Mucosa of stomach (tissue), 1 donor: Measurements from ENCODE around the gene GADD45GIP1.
"Not testable (repeated sequence)": the region's sequence is repeated elsewhere in the genome, so short reads cannot be mapped to it uniquely, and the experiment has no call there.

Experiments used
- H3K27me3 ChIP-seq: one replicate; pipeline ENCODE4 v1.7.0; 2013; ENCODE audit warnings: mild to moderate bottlenecking, low read length; ENCODE audit not compliant: control insufficient read depth, insufficient read depth
- H3K36me3 ChIP-seq: one replicate; pipeline ENCODE4 v1.7.0; 2013; ENCODE audit warnings: low read length; ENCODE audit not compliant: control insufficient read depth, insufficient read depth
- H3K4me1 ChIP-seq: one replicate; pipeline ENCODE4 v1.7.0; 2013; ENCODE audit warnings: mild to moderate bottlenecking, low read length; ENCODE audit not compliant: control insufficient read depth, insufficient read depth
- H3K4me3 ChIP-seq: one replicate; pipeline ENCODE4 v1.7.0; 2013; ENCODE audit warnings: low read length
- H3K9ac ChIP-seq: one replicate; pipeline ENCODE4 v1.7.0; 2013; ENCODE audit warnings: mild to moderate bottlenecking, low read length, moderate library complexity
- H3K9me3 ChIP-seq: one replicate; pipeline ENCODE4 v1.7.0; 2013; ENCODE audit warnings: mild to moderate bottlenecking, low read length, moderate library complexity; ENCODE audit not compliant: control insufficient read depth
- donor health status: Pancreatic carcinoma.

The GADD45GIP1 gene

DNA sequence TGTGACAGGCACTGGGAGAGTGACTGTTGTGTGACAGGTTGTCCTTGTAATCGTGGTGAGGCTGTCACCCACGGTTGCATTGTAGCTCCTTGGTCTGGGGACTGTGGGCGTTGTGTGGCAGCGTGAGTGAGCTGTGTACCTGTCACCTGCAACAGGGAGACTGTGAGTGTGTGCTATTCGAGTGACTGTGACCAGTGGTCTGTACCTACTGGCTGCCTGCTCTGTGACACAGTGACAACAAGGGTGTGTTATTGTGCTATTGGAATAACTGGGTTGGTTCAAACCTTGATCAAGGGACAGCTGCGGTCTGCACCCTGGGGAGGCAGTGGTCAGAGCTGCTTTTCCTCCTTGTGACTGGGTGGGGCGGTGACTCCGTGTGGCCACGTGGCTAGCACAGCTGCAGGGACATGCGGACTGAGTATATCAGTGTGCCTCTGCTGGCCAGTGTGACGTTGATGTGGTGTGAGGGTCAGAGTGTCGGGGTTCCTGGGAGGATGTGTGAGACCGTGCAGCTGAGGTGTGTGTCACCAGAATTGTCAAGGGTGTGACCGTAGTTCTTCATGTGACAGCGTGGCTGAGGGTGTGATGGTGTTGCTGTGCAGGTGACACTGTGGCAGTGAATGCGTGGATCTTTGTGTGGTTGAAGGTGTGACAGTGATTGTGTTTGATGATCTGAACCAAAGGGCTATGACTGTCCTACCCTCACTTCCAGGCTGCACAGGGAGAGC, 28.2 kb upstream of the GADD45GIP1 start:
- Histone ChIP-seq H3K27me3 (peaks cover 11% of the 10 kb centered on the region), H3K9me3 (no peaks in the 10 kb centered on the region), H3K9ac (peak overlapping the region; percentile 32), H3K36me3 (no peaks in the 10 kb centered on the region), H3K4me1 (peaks cover 34% of the 10 kb centered on the region), H3K4me3 (no peak overlapping the region)

DNA sequence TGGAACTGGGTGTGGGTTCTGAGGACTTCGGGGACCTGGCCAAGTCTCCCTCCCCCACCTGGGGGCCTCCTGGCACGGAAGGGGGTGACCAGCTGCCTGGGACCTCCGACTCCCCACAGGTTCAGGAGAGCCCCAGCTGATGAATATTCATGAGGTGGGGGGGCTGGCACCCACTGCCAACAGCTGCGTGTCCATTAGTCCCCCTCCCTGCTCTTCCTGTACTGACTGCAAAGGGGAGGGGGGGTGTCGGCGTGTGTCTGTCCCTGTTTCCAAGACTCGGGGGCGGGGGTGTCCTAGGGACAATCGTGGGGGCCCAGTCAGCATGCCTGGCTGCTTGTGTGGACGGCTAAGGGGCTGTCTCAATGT, 27.6 kb upstream of the GADD45GIP1 start:
- Histone ChIP-seq H3K27me3 (peaks cover 11% of the 10 kb centered on the region), H3K4me3 (no peak overlapping the region), H3K4me1 (peaks cover 34% of the 10 kb centered on the region), H3K9ac (peak overlapping the region; percentile 32), H3K36me3 (no peaks in the 10 kb centered on the region), H3K9me3 (no peaks in the 10 kb centered on the region)

- peak overlapping the region; percentile 32 for H3K9ac ChIP-seq
- H3K9me3 ChIP-seq = no peaks in the 10 kb centered on the region
- H3K27me3 ChIP-seq = peaks cover 11% of the 10 kb centered on the region
- H3K4me1 ChIP-seq = peaks cover 34% of the 10 kb centered on the region
- no peak overlapping the region for H3K4me3 ChIP-seq
- no peaks in the 10 kb centered on the region for H3K36me3 ChIP-seq
Measured at GRCh38 chr19:12984143-12984627, 27.2 kb upstream of the GADD45GIP1 start.

GRCh38 chr19:12983542-12984142, 26.6 kb upstream of the GADD45GIP1 start:
- Histone ChIP-seq H3K4me3 (no peak overlapping the region), H3K4me1 (peaks cover 34% of the 10 kb centered on the region), H3K9me3 (no peaks in the 10 kb centered on the region), H3K36me3 (no peaks in the 10 kb centered on the region), H3K9ac (peak overlapping the region; percentile 39), H3K27me3 (peaks cover 11% of the 10 kb centered on the region)

- H3K9ac ChIP-seq = peak overlapping the region; percentile 39
- no peaks in the 10 kb centered on the region for H3K9me3 ChIP-seq
- no peaks in the 10 kb centered on the region for H3K36me3 ChIP-seq
- H3K4me3 ChIP-seq = no peak overlapping the region
- peaks cover 34% of the 10 kb centered on the region for H3K4me1 ChIP-seq
- peaks cover 11% of the 10 kb centered on the region for H3K27me3 ChIP-seq
Measured at GRCh38 chr19:12983091-12983490, 26.1 kb upstream of the GADD45GIP1 start.

- Histone ChIP-seq H3K4me3 (no peak overlapping the region), H3K9me3 (no peaks in the 10 kb centered on the region), H3K27me3 (peaks cover 11% of the 10 kb centered on the region), H3K9ac (no peak overlapping the region), H3K4me1 (peaks cover 34% of the 10 kb centered on the region), H3K36me3 (no peaks in the 10 kb centered on the region)
Measured at GRCh38 chr19:12982648-12983047, 25.6 kb upstream of the GADD45GIP1 start.

- Histone ChIP-seq H3K9ac (no peak overlapping the region), H3K4me1 (peaks cover 22% of the 10 kb centered on the region), H3K4me3 (no peak overlapping the region), H3K36me3 (no peaks in the 10 kb centered on the region), H3K9me3 (no peaks in the 10 kb centered on the region), H3K27me3 (peaks cover 6% of the 10 kb centered on the region)
Measured at GRCh38 chr19:12979974-12980373, 23.0 kb upstream of the GADD45GIP1 start.

- not testable (repeated sequence) for H3K36me3 ChIP-seq, H3K4me1 ChIP-seq, H3K4me3 ChIP-seq, H3K27me3 ChIP-seq, H3K9ac ChIP-seq, H3K9me3 ChIP-seq
Measured at GRCh38 chr19:12976109-12976508, 19.1 kb upstream of the GADD45GIP1 start.

DNA sequence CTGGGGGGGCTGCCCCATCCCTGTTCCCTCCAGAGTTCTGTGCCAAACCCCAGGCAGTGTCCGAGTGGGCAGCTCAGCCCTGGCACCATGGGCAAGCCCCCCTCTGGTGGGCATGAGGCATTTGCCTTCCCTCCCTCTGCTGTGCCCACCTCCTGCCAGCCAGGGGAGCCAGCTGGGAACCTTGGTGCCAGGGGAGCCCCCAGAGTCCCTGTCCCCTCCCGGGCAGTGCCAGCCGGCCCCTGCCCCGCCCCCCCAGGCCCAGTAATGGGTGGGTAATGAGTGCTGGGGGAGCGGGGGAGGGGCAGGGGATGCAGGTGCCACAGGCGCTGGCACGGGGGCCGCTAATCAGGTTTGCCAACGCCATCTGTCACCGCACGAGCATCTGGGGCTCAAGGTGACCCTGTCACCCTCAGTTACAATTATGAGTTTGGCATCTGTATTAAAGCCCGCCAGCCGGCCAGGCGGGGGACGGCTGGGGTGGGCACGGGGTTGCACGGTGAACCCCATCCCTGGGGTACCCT, 18.3 kb upstream of the GADD45GIP1 start:
- no peaks in the 10 kb centered on the region for H3K27me3 ChIP-seq
- H3K36me3 ChIP-seq = no peaks in the 10 kb centered on the region
- no peaks in the 10 kb centered on the region for H3K4me1 ChIP-seq
- H3K4me3 ChIP-seq = no peak overlapping the region
- H3K9ac ChIP-seq = no peak overlapping the region
- H3K9me3 ChIP-seq = no peaks in the 10 kb centered on the region

- no peak overlapping the region for H3K4me3 ChIP-seq
- H3K27me3 ChIP-seq = no peaks in the 10 kb centered on the region
- no peaks in the 10 kb centered on the region for H3K36me3 ChIP-seq
- no peak overlapping the region for H3K9ac ChIP-seq
- H3K4me1 ChIP-seq = no peaks in the 10 kb centered on the region
- H3K9me3 ChIP-seq = no peaks in the 10 kb centered on the region
Measured at GRCh38 chr19:12974301-12975220, 17.5 kb upstream of the GADD45GIP1 start.

- Histone ChIP-seq H3K9ac (no peak overlapping the region), H3K36me3 (no peaks in the 10 kb centered on the region), H3K4me1 (no peaks in the 10 kb centered on the region), H3K27me3 (no peaks in the 10 kb centered on the region), H3K9me3 (no peaks in the 10 kb centered on the region), H3K4me3 (no peak overlapping the region)
Measured at GRCh38 chr19:12973236-12973635, 16.2 kb upstream of the GADD45GIP1 start.
